ENCODE measurements around the gene GALNT1. TPM values are rescaled to one million over a fixed set of nuclear protein-coding genes. Genes with fewer than 3 reads are reported as not detected.

GALNT1 gene
- total RNA-seq, 1 experiment from 2014 or later = 77.9 TPM

- no peak overlapping the region for H4K91ac ChIP-seq (ENCODE audit: insufficient read length, low read depth, low read length)
- no peaks in the 10 kb centered on the region for H3K79me2 ChIP-seq (ENCODE audit: insufficient read depth, low read length)
- no peak for DNase-seq
- WGBS (ENCODE audit: extremely low coverage, insufficient read length, low lambda C conversion rate) = no CpG with 5 or more reads among the region's 5 CpGs
- no peak overlapping the region for H4K8ac ChIP-seq (replicated peaks; ENCODE audit: insufficient read length, low read depth, low read length)
- H3K9me3 Mint-ChIP-seq = peaks cover 18 to 19% of the 10 kb centered on the region in 2 experiments
- TF ChIP-seq, protein P1, sequence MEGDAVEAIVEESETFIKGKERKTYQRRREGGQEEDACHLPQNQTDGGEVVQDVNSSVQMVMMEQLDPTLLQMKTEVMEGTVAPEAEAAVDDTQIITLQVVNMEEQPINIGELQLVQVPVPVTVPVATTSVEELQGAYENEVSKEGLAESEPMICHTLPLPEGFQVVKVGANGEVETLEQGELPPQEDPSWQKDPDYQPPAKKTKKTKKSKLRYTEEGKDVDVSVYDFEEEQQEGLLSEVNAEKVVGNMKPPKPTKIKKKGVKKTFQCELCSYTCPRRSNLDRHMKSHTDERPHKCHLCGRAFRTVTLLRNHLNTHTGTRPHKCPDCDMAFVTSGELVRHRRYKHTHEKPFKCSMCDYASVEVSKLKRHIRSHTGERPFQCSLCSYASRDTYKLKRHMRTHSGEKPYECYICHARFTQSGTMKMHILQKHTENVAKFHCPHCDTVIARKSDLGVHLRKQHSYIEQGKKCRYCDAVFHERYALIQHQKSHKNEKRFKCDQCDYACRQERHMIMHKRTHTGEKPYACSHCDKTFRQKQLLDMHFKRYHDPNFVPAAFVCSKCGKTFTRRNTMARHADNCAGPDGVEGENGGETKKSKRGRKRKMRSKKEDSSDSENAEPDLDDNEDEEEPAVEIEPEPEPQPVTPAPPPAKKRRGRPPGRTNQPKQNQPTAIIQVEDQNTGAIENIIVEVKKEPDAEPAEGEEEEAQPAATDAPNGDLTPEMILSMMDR (conservative IDR thresholded peaks at IDR 0.05) = no peak
- no peak overlapping the region for H3K4me2 ChIP-seq (ENCODE audit: insufficient read depth, insufficient read length, low read length)
- H2BK20ac ChIP-seq (ENCODE audit: low read depth, low read length, poor library complexity, severe bottlenecking) = no peak overlapping the region
- H2BK12ac ChIP-seq (ENCODE audit: insufficient read length, low read depth, low read length) = no peak overlapping the region
- H3K79me1 ChIP-seq (ENCODE audit: insufficient read depth, low read depth, low read length, poor library complexity, severe bottlenecking) = no peaks in the 10 kb centered on the region
- no peak overlapping the region for H3K14ac ChIP-seq (ENCODE audit: insufficient read depth, low read length)
- peaks cover 11 to 26% (median 15%) of the 10 kb centered on the region in 3 experiments for H3K36me3 Mint-ChIP-seq (ENCODE audit: insufficient read depth in 1 of 3, low read depth in 3 of 3)
- no peak overlapping the region for H3K27ac ChIP-seq (ENCODE audit: insufficient read length, low read depth, low read length)
- H3K9ac ChIP-seq (ENCODE audit: extremely low read depth, insufficient read length, low read length) = no peak overlapping the region
- peaks cover 26 to 29% of the 10 kb centered on the region in 2 experiments for H3K4me1 Mint-ChIP-seq
- H3K56ac ChIP-seq (ENCODE audit: insufficient read length, low read depth, low read length) = no peak overlapping the region
- H3K27me3 Mint-ChIP-seq (ENCODE audit: low read depth) = no peaks in the 10 kb centered on the region
- no peaks in the 10 kb centered on the region for H3K27me3 ChIP-seq (ENCODE audit: insufficient read depth, low read length)
- no peaks in the 10 kb centered on the region for H4K20me1 ChIP-seq (ENCODE audit: control insufficient read depth, insufficient read depth, insufficient read length)
- no peak overlapping the region for H3T11ph ChIP-seq (ENCODE audit: low read length)
- H3K27ac Mint-ChIP-seq = no peak overlapping the region
- no peak overlapping the region for H2AFZ ChIP-seq (ENCODE audit: low read length)
- no peak overlapping the region for H2BK120ac ChIP-seq (ENCODE audit: low read depth, low read length, poor library complexity, severe bottlenecking)
- H2BK5ac ChIP-seq (ENCODE audit: insufficient read length, low read length) = no peak overlapping the region
- H3K9me3 ChIP-seq (ENCODE audit: control insufficient read depth, low read depth, low read length) = no peaks in the 10 kb centered on the region
- H2BK15ac ChIP-seq (ENCODE audit: low read depth, low read length) = no peak overlapping the region
- no peak overlapping the region for H3K23ac ChIP-seq (ENCODE audit: insufficient read length, low read depth, low read length)
- H3K4ac ChIP-seq (ENCODE audit: low read depth, low read length) = no peak overlapping the region
- H3K4me3 Mint-ChIP-seq = no peak overlapping the region
- no peaks in the 10 kb centered on the region for H3K23me2 ChIP-seq (ENCODE audit: insufficient read length, low read depth, low read length, poor library complexity, severe bottlenecking)
- H2AK5ac ChIP-seq (ENCODE audit: insufficient read length, low read length) = no peak overlapping the region
- no peak overlapping the region for H4K5ac ChIP-seq (ENCODE audit: insufficient read length, low read depth, low read length)
- peaks cover 10% of the 10 kb centered on the region; the same call in 1 of the 2 replicates for H3K4me1 ChIP-seq (ENCODE audit: insufficient read depth, low read length)
- no peak overlapping the region for H3K18ac ChIP-seq (ENCODE audit: insufficient read length, low read depth, low read length)
These were observed 171.9 kb downstream of the GALNT1 start for GRCh38 chr18:35753306-35753910.
